HG03135 (cell line): ENCODE measurements around the gene ZBTB44.
"Not testable (repeated sequence)": the region's sequence is repeated elsewhere in the genome, so short reads cannot be mapped to it uniquely, and the experiment has no call there.

ENCODE experiments used
- ATAC-seq: cut with Tn5 transposase; IDR thresholded peaks from one replicate; pipeline ENCODE4 v1.9.1; 2021; ENCODE audit warnings: mild to moderate bottlenecking, moderate library complexity; ENCODE audit not compliant: unreplicated experiment

Gene ZBTB44

GRCh38 chr11:130202009-130202817 lies 112.5 kb downstream of the ZBTB44 start:
- ATAC-seq = no peak

- no peak for ATAC-seq
These were observed 113.7 kb downstream of the ZBTB44 start for GRCh38 chr11:130201026-130201425.

GRCh38 chr11:130199792-130200191 lies 114.9 kb downstream of the ZBTB44 start:
- ATAC-seq = no peak

GRCh38 chr11:130198964-130199363 lies 115.8 kb downstream of the ZBTB44 start:
- no peak for ATAC-seq

- ATAC-seq = no peak
These were observed 116.4 kb downstream of the ZBTB44 start for GRCh38 chr11:130198292-130198691.

GRCh38 chr11:130197386-130198035 lies 117.2 kb downstream of the ZBTB44 start:
- no peak for ATAC-seq

GRCh38 chr11:130194241-130195023 lies 120.3 kb downstream of the ZBTB44 start:
- no peak for ATAC-seq

GRCh38 chr11:130193551-130193950 lies 121.2 kb downstream of the ZBTB44 start:
- ATAC-seq = not testable (repeated sequence)

GRCh38 chr11:130192845-130193267 lies 121.9 kb downstream of the ZBTB44 start:
- ATAC-seq = no peak

- no peak for ATAC-seq
These were observed 122.8 kb downstream of the ZBTB44 start for GRCh38 chr11:130191896-130192295.

- no peak for ATAC-seq
These were observed 124.3 kb downstream of the ZBTB44 start for GRCh38 chr11:130190371-130190881.

GRCh38 chr11:130189492-130190210 lies 125.1 kb downstream of the ZBTB44 start:
- ATAC-seq = no peak

GRCh38 chr11:130188585-130189347 lies 126.0 kb downstream of the ZBTB44 start:
- no peak for ATAC-seq

GRCh38 chr11:130188047-130188446 lies 126.7 kb downstream of the ZBTB44 start:
- ATAC-seq = no peak

GRCh38 chr11:130187096-130187495 lies 127.6 kb downstream of the ZBTB44 start:
- ATAC-seq = no peak

- ATAC-seq = no peak
These were observed 130.7 kb downstream of the ZBTB44 start for GRCh38 chr11:130183878-130184610.

- ATAC-seq = peak; percentile 68
These were observed 133.1 kb downstream of the ZBTB44 start for GRCh38 chr11:130181295-130182272.

- no peak for ATAC-seq
These were observed 133.8 kb downstream of the ZBTB44 start for GRCh38 chr11:130180896-130181294.
